Duodenal mucosa (tissue), 2 donors: ENCODE measurements around the gene SPG7.

Experiments used
- H3K27ac ChIP-seq: one replicate; pipeline ENCODE4 v1.7.0; 2013; ENCODE audit warnings: low read depth, low read length
- H3K27me3 ChIP-seq, 2 donors: one replicate each; pipeline ENCODE4 v1.7.0; 2013; ENCODE audit warnings: low read length in 2 of 2, control low read depth in 1 of 2; ENCODE audit not compliant: insufficient read depth in 2 of 2, control insufficient read depth in 1 of 2
- H3K36me3 ChIP-seq, 2 donors: one replicate each; pipeline ENCODE4 v1.7.0; 2013; ENCODE audit warnings: low read length in 2 of 2, control low read depth in 1 of 2; ENCODE audit not compliant: insufficient read depth in 2 of 2, control insufficient read depth in 1 of 2
- H3K4me1 ChIP-seq, 2 donors: one replicate each; pipeline ENCODE4 v1.7.0; 2013; ENCODE audit warnings: low read length in 2 of 2, control low read depth in 1 of 2; ENCODE audit not compliant: insufficient read depth in 2 of 2, control insufficient read depth in 1 of 2
- H3K4me3 ChIP-seq, 2 donors: one replicate each; pipeline ENCODE4 v1.7.0; 2013; ENCODE audit warnings: low read length in 2 of 2, low read depth in 1 of 2
- H3K9ac ChIP-seq, 2 donors: one replicate each; pipeline ENCODE4 v1.7.0; 2013; ENCODE audit warnings: low read length in 2 of 2, low read depth in 1 of 2
- H3K9me3 ChIP-seq, 2 donors: one replicate each; pipeline ENCODE4 v1.7.0; 2013; ENCODE audit warnings: low read length in 2 of 2, control low read depth in 1 of 2; ENCODE audit not compliant: control insufficient read depth in 1 of 2

SPG7 gene

DNA sequence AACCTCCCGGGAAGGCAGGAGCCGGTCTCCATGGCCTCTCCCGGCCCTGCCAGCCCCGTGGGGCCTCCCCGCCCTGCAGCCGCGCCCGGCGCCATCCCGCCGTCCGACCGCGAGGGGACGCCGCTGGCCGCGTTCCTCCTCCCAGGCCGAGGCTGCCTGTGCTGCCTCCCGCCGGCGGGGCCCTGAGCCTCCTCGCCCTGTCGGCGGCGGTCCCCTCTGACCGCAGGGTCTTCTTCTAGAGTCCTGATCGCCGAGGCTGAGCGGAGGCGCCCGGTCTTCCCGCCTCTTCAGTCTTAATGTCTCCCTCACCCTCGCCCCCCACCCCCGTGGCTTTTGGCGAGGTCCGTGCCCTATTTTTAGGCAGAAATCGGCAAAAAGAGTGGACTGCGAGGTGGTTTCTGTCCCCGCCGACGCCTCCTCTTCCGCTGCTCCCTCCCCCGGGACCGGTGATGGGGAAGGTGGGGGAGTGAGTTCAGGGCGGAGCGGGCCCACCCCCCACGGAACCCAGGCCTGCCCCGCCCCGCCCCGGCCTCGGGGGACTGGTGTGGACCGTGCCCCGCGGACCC lies 66.6 kb downstream of the SPG7 start:
- peaks cover 15 to 18% of the 10 kb centered on the region in 2 donors for H3K27me3 ChIP-seq
- peaks cover 11 to 24% of the 10 kb centered on the region in 2 donors for H3K4me1 ChIP-seq
- H3K27ac ChIP-seq = no peak overlapping the region
- H3K9me3 ChIP-seq = no peaks in the 10 kb centered on the region
- H3K4me3 ChIP-seq = peak overlapping the region; percentile 15 to 32
- H3K36me3 ChIP-seq = no peaks in the 10 kb centered on the region
- no peak overlapping the region for H3K9ac ChIP-seq

GRCh38 chr16:89575247-89576152 lies 67.3 kb downstream of the SPG7 start, which contains the start of gene CPNE7:
Gene CPNE7, plus strand, starts transcription at chr16:89575758. Its CDS starts 140 bp downstream, at chr16:89575898.
- Histone ChIP-seq H3K4me3 (peak within 1 kb of the TSS; percentile 15 to 32), H3K9ac (no peak within 1 kb of the TSS), H3K9me3 (no peaks in the 10 kb centered on the region), H3K27me3 (peaks cover 9 to 11% of the 10 kb centered on the region in 2 donors), H3K4me1 (peaks cover 11 to 24% of the 10 kb centered on the region in 2 donors), H3K27ac (no peak within 1 kb of the TSS), H3K36me3 (no peaks in the 10 kb centered on the region)

GRCh38 chr16:89576153-89577054 lies 68.2 kb downstream of the SPG7 start:
- Histone ChIP-seq H3K9ac (no peak overlapping the region), H3K9me3 (no peaks in the 10 kb centered on the region), H3K27me3 (peaks cover 9% of the 10 kb centered on the region in 2 donors), H3K4me3 (no peak overlapping the region), H3K36me3 (no peaks in the 10 kb centered on the region), H3K27ac (no peak overlapping the region), H3K4me1 (peaks cover 11 to 24% of the 10 kb centered on the region in 2 donors)

- peaks cover 11 to 22% of the 10 kb centered on the region in 2 donors for H3K4me1 ChIP-seq
- no peaks in the 10 kb centered on the region for H3K9me3 ChIP-seq
- H3K27ac ChIP-seq = no peak overlapping the region
- H3K4me3 ChIP-seq = no peak overlapping the region
- H3K27me3 ChIP-seq = peaks cover 3 to 9% of the 10 kb centered on the region in 2 donors
- no peak overlapping the region for H3K9ac ChIP-seq
- H3K36me3 ChIP-seq = no peaks in the 10 kb centered on the region
Measured at GRCh38 chr16:89577055-89577759, 69.0 kb downstream of the SPG7 start.

DNA sequence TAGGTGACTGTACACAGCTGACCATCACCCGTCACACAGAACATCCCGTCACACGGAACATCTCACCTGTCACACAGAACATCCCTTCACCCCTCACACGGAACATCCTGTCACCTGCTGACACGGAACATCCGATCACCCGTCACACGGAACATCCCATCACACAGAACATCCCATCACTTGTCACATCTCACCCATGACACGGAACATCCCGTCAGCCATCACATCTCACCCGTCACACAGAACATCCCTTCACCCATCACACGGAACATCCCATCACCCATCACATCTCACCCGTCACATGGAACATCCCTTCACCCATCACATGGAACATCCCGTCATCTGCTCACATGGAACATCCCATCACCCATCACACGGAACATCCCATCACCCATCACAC lies 71.1 kb downstream of the SPG7 start:
- H3K27ac ChIP-seq = no peak overlapping the region
- H3K9ac ChIP-seq = no peak overlapping the region
- H3K4me3 ChIP-seq = no peak overlapping the region
- H3K27me3 ChIP-seq = peaks cover 1% of the 10 kb centered on the region in 2 donors
- no peaks in the 10 kb centered on the region for H3K9me3 ChIP-seq
- no peaks in the 10 kb centered on the region for H3K36me3 ChIP-seq
- peaks cover 11 to 23% of the 10 kb centered on the region in 2 donors for H3K4me1 ChIP-seq

- Histone ChIP-seq H3K27ac (no peak overlapping the region), H3K4me3 (no peak overlapping the region), H3K9ac (no peak overlapping the region), H3K9me3 (no peaks in the 10 kb centered on the region), H3K36me3 (no peaks in the 10 kb centered on the region), H3K4me1 (peaks cover 11 to 14% of the 10 kb centered on the region in 2 donors), H3K27me3 (no peaks in the 10 kb centered on the region)
Measured at GRCh38 chr16:89581045-89581695, 73.0 kb downstream of the SPG7 start.

DNA sequence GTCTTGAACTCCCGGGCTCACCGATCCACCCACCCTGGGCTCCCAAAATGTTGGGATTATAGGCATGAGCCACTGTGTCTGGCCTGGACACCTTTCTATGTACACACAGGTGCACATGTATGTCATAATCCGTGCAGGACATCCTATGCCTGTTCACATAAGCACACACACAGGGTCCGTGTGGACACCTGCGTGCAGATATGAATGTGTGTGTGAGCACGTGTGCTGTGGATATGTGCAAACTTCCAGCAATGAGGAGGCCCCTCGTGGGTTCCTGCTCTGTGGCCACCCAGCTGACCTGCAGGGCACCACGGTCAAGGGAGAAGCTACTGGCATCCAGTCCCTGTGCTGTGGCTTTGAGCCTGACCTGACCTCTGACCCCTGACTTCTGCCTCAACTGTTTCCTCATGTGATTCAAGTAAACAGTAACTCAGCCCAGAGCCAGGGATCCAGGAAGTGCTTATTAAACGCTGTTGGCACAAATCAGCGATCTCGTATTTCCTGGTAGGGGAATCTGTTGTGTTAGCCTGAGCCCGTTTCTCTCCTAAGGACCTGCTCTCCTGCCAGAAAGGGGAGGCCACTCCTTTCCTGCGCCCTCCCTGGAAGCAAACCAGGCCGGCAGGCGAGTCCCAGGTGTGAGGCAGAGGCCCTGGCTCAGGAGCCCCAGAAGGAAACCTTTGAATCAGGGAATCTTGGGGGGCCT lies 73.8 kb downstream of the SPG7 start:
- Histone ChIP-seq H3K36me3 (no peaks in the 10 kb centered on the region), H3K4me3 (no peak overlapping the region), H3K27ac (peak overlapping the region; percentile 47), H3K9ac (peak overlapping the region; percentile 36 to 43), H3K27me3 (no peaks in the 10 kb centered on the region), H3K4me1 (peaks cover 11 to 14% of the 10 kb centered on the region in 2 donors), H3K9me3 (no peaks in the 10 kb centered on the region)

DNA sequence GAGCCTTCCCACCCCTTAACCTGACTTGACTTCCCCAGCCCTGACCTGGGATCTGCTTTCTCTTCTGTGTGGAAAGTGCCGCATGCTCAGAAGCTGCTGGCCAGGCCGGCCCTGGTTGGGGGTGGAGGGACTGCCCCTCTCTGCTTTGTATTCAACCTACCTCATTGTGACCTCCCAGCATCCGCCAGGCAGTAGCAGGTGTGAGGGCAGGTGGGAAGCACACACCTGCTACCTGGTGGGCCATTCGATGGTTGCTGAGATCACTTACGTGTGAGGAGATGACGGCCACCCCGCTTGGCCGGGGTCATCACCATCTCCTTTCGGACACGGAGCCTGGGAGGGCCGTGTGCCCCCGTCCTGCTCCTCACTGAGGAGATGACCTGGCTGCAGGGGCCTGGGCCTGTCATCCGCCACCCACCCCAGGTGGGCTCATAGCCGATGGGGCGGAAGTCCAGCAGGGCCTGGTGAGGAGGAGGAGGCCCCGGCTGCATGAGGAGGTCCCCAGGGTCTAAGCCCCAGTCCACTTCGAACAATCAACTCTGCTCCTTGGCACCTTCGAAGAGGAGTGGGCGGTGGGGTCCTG lies 74.5 kb downstream of the SPG7 start:
- Histone ChIP-seq H3K27me3 (no peaks in the 10 kb centered on the region), H3K27ac (peak overlapping the region; percentile 47), H3K4me3 (no peak overlapping the region), H3K9me3 (no peaks in the 10 kb centered on the region), H3K9ac (peak overlapping the region; percentile 36 to 43), H3K4me1 (peaks cover 11 to 14% of the 10 kb centered on the region in 2 donors), H3K36me3 (no peaks in the 10 kb centered on the region)
